Right lobe of liver (tissue), 4 donors: ENCODE results near the gene TMEM131L.

Experiments
- CTCF ChIP-seq, 4 donors: fragments of 200-600 bp in 3 of 4; fragments of 450-650 bp in 1 of 4; IDR thresholded peaks; one replicate each; pipeline versions ENCODE4 v1.5.1 to v1.8.0; 2016 to 2022; ENCODE audit warnings: antibody characterized with exemption in 4 of 4, mild to moderate bottlenecking in 2 of 4
- POLR2A ChIP-seq: fragments of 450-650 bp; IDR thresholded peaks from one replicate; pipeline ENCODE4 v1.6.1; 2017; ENCODE audit warnings: antibody characterized with exemption, mild to moderate bottlenecking
- donor health status: DM: no; HTN: no; CAD: no.
- donor health status: DM: no; HTN: no; CAD: no.
- donor health status: DM: no; HTN: yes; CAD: no.

GRCh38 chr4:153474251-153474650, 8.1 kb downstream of the TMEM131L start:
- TF ChIP-seq CTCF (IDR thresholded peaks at IDR 0.05), result no peak
- no peak for TF ChIP-seq POLR2A
